NB4 (cell line): ENCODE measurements around the gene ZP1.

Experiments used
- MYC ChIP-seq: IDR thresholded peaks from 2 replicates; pipeline ENCODE4 v1.6.1; 2011; ENCODE audit warnings: low read depth, low read length
- POLR2A ChIP-seq: IDR thresholded peaks from 2 replicates; pipeline ENCODE4 v1.6.1; 2011; ENCODE audit warnings: mild to moderate bottlenecking; ENCODE audit not compliant: insufficient read length; ENCODE audit errors: extremely low read depth
- TF ChIP-seq, protein P1 (sequence below): IDR thresholded peaks from 2 replicates; pipeline ENCODE4 v1.6.1; 2011; ENCODE audit warnings: low read depth, low read length
- TF ChIP-seq, protein P2 (sequence below): IDR thresholded peaks from one replicate; pipeline ENCODE4 v1.5.1; 2012; ENCODE audit warnings: low read depth, low read length

- TF ChIP-seq, protein P1, sequence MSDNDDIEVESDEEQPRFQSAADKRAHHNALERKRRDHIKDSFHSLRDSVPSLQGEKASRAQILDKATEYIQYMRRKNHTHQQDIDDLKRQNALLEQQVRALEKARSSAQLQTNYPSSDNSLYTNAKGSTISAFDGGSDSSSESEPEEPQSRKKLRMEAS: no peak
- TF ChIP-seq, protein P2, sequence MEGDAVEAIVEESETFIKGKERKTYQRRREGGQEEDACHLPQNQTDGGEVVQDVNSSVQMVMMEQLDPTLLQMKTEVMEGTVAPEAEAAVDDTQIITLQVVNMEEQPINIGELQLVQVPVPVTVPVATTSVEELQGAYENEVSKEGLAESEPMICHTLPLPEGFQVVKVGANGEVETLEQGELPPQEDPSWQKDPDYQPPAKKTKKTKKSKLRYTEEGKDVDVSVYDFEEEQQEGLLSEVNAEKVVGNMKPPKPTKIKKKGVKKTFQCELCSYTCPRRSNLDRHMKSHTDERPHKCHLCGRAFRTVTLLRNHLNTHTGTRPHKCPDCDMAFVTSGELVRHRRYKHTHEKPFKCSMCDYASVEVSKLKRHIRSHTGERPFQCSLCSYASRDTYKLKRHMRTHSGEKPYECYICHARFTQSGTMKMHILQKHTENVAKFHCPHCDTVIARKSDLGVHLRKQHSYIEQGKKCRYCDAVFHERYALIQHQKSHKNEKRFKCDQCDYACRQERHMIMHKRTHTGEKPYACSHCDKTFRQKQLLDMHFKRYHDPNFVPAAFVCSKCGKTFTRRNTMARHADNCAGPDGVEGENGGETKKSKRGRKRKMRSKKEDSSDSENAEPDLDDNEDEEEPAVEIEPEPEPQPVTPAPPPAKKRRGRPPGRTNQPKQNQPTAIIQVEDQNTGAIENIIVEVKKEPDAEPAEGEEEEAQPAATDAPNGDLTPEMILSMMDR: no peak
- no peak for TF ChIP-seq POLR2A
- no peak for TF ChIP-seq MYC
Measured at GRCh38 chr11:60891103-60891741, 23.9 kb downstream of the ZP1 start.
